Measurements from ENCODE around the gene ATP7B. TPM values are rescaled to one million over a fixed set of nuclear protein-coding genes. Genes with fewer than 3 reads are reported as not detected.

Gene ATP7B
- total and polyA plus RNA-seq, 2 experiments from 2014 or later = 2.2 to 12.8 TPM

DNA sequence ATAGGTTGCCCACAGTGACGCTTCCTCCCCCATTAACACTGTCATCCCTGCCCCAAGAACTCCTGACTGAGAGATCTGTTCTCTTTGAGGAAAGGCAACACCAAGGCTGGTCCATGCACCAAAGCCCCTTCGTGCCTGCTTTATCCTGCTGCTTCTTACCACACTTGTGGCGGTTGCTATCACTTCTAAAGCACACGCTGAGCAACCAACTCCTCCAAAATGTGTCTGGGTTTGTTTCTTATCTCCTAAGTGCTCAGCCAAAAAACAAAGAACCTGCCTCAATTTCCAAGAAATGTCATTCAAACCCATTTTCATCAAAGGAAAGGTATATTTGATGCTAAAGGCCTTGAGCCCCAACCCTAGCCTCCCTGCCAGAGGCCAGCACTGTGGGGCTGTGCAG, 14.6 kb downstream of the ATP7B start:
- no peak for TF ChIP-seq EZH2 (IDR thresholded peaks at IDR 0.05; ENCODE audit: low read depth, unreplicated experiment)
- TF ChIP-seq, protein P1, sequence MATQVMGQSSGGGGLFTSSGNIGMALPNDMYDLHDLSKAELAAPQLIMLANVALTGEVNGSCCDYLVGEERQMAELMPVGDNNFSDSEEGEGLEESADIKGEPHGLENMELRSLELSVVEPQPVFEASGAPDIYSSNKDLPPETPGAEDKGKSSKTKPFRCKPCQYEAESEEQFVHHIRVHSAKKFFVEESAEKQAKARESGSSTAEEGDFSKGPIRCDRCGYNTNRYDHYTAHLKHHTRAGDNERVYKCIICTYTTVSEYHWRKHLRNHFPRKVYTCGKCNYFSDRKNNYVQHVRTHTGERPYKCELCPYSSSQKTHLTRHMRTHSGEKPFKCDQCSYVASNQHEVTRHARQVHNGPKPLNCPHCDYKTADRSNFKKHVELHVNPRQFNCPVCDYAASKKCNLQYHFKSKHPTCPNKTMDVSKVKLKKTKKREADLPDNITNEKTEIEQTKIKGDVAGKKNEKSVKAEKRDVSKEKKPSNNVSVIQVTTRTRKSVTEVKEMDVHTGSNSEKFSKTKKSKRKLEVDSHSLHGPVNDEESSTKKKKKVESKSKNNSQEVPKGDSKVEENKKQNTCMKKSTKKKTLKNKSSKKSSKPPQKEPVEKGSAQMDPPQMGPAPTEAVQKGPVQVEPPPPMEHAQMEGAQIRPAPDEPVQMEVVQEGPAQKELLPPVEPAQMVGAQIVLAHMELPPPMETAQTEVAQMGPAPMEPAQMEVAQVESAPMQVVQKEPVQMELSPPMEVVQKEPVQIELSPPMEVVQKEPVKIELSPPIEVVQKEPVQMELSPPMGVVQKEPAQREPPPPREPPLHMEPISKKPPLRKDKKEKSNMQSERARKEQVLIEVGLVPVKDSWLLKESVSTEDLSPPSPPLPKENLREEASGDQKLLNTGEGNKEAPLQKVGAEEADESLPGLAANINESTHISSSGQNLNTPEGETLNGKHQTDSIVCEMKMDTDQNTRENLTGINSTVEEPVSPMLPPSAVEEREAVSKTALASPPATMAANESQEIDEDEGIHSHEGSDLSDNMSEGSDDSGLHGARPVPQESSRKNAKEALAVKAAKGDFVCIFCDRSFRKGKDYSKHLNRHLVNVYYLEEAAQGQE (IDR thresholded peaks at IDR 0.05; ENCODE audit: unreplicated experiment) = no peak
- TF ChIP-seq, protein P2, sequence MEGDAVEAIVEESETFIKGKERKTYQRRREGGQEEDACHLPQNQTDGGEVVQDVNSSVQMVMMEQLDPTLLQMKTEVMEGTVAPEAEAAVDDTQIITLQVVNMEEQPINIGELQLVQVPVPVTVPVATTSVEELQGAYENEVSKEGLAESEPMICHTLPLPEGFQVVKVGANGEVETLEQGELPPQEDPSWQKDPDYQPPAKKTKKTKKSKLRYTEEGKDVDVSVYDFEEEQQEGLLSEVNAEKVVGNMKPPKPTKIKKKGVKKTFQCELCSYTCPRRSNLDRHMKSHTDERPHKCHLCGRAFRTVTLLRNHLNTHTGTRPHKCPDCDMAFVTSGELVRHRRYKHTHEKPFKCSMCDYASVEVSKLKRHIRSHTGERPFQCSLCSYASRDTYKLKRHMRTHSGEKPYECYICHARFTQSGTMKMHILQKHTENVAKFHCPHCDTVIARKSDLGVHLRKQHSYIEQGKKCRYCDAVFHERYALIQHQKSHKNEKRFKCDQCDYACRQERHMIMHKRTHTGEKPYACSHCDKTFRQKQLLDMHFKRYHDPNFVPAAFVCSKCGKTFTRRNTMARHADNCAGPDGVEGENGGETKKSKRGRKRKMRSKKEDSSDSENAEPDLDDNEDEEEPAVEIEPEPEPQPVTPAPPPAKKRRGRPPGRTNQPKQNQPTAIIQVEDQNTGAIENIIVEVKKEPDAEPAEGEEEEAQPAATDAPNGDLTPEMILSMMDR (conservative IDR thresholded peaks at IDR 0.05; ENCODE audit: low read depth in 2 of 2) = no peak
- no peak for TF ChIP-seq POLR2AphosphoS5 (IDR thresholded peaks at IDR 0.05; ENCODE audit: low read depth)
- TF ChIP-seq, protein P3, sequence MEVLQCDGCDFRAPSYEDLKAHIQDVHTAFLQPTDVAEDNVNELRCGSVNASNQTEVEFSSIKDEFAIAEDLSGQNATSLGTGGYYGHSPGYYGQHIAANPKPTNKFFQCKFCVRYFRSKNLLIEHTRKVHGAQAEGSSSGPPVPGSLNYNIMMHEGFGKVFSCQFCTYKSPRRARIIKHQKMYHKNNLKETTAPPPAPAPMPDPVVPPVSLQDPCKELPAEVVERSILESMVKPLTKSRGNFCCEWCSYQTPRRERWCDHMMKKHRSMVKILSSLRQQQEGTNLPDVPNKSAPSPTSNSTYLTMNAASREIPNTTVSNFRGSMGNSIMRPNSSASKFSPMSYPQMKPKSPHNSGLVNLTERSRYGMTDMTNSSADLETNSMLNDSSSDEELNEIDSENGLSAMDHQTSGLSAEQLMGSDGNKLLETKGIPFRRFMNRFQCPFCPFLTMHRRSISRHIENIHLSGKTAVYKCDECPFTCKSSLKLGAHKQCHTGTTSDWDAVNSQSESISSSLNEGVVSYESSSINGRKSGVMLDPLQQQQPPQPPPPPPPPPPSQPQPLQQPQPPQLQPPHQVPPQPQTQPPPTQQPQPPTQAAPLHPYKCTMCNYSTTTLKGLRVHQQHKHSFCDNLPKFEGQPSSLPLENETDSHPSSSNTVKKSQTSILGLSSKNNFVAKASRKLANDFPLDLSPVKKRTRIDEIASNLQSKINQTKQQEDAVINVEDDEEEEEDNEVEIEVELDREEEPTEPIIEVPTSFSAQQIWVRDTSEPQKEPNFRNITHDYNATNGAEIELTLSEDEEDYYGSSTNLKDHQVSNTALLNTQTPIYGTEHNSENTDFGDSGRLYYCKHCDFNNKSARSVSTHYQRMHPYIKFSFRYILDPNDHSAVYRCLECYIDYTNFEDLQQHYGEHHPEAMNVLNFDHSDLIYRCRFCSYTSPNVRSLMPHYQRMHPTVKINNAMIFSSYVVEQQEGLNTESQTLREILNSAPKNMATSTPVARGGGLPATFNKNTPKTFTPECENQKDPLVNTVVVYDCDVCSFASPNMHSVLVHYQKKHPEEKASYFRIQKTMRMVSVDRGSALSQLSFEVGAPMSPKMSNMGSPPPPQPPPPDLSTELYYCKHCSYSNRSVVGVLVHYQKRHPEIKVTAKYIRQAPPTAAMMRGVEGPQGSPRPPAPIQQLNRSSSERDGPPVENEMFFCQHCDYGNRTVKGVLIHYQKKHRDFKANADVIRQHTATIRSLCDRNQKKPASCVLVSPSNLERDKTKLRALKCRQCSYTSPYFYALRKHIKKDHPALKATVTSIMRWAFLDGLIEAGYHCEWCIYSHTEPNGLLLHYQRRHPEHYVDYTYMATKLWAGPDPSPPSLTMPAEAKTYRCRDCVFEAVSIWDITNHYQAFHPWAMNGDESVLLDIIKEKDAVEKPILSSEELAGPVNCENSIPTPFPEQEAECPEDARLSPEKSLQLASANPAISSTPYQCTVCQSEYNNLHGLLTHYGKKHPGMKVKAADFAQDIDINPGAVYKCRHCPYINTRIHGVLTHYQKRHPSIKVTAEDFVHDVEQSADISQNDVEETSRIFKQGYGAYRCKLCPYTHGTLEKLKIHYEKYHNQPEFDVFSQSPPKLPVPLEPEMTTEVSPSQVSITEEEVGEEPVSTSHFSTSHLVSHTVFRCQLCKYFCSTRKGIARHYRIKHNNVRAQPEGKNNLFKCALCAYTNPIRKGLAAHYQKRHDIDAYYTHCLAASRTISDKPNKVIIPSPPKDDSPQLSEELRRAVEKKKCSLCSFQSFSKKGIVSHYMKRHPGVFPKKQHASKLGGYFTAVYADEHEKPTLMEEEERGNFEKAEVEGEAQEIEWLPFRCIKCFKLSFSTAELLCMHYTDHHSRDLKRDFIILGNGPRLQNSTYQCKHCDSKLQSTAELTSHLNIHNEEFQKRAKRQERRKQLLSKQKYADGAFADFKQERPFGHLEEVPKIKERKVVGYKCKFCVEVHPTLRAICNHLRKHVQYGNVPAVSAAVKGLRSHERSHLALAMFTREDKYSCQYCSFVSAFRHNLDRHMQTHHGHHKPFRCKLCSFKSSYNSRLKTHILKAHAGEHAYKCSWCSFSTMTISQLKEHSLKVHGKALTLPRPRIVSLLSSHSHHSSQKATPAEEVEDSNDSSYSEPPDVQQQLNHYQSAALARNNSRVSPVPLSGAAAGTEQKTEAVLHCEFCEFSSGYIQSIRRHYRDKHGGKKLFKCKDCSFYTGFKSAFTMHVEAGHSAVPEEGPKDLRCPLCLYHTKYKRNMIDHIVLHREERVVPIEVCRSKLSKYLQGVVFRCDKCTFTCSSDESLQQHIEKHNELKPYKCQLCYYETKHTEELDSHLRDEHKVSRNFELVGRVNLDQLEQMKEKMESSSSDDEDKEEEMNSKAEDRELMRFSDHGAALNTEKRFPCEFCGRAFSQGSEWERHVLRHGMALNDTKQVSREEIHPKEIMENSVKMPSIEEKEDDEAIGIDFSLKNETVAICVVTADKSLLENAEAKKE (CRISPR knock-in tag; IDR thresholded peaks at IDR 0.05) = no peak
- TF ChIP-seq, protein P4, sequence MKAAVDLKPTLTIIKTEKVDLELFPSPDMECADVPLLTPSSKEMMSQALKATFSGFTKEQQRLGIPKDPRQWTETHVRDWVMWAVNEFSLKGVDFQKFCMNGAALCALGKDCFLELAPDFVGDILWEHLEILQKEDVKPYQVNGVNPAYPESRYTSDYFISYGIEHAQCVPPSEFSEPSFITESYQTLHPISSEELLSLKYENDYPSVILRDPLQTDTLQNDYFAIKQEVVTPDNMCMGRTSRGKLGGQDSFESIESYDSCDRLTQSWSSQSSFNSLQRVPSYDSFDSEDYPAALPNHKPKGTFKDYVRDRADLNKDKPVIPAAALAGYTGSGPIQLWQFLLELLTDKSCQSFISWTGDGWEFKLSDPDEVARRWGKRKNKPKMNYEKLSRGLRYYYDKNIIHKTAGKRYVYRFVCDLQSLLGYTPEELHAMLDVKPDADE (IDR thresholded peaks at IDR 0.05) = no peak
- no peak for TF ChIP-seq EZH2phosphoT487 (IDR thresholded peaks at IDR 0.05; ENCODE audit: unreplicated experiment)
- no peak for TF ChIP-seq CREB1 (CRISPR knock-in tag; IDR thresholded peaks at IDR 0.05; ENCODE audit: low read depth)
- no peak for TF ChIP-seq JUNB (IDR thresholded peaks at IDR 0.05; ENCODE audit: unreplicated experiment)
- no peak for TF ChIP-seq NANOG (IDR thresholded peaks at IDR 0.05; ENCODE audit: borderline replicate concordance)
- no peak for TF ChIP-seq ZNF331 (CRISPR knock-in tag; IDR thresholded peaks at IDR 0.05; ENCODE audit: low read depth)
- TF ChIP-seq ZNF114 (CRISPR knock-in tag; IDR thresholded peaks at IDR 0.05) = no peak
- DNase-seq (ENCODE audit: low spot score) (no peak), ATAC-seq (no peak)
- Mint-ChIP-seq H3K4me3 (no peak overlapping the region), H3K27me3 (ENCODE audit: insufficient read depth, low read depth, poor library complexity) (peaks cover 17% of the 10 kb centered on the region), H3K9me3 (no peaks in the 10 kb centered on the region), H3K4me1 (peaks cover 49% of the 10 kb centered on the region), H3K36me3 (ENCODE audit: low read depth) (no peaks in the 10 kb centered on the region), H3K27ac (no peak overlapping the region)
- no peaks in the 10 kb centered on the region for H3K27me3 ChIP-seq (ENCODE audit: insufficient read depth)
- no peaks in the 10 kb centered on the region for H3K9me2 ChIP-seq (ENCODE audit: insufficient read depth)
- H3K4me3 ChIP-seq = no peak overlapping the region
- H4K20me1 ChIP-seq (replicated peaks; ENCODE audit: insufficient read depth) = no peaks in the 10 kb centered on the region
- H3K27ac ChIP-seq (ENCODE audit: low read depth) = no peak overlapping the region
- peaks cover 25% of the 10 kb centered on the region for H3K4me1 ChIP-seq (ENCODE audit: insufficient read depth)
- no peak overlapping the region for H2AFZ ChIP-seq
- H3F3A ChIP-seq (replicated peaks; ENCODE audit: low read depth) = no peaks in the 10 kb centered on the region
- no peaks in the 10 kb centered on the region for H3K79me2 ChIP-seq (replicated peaks; ENCODE audit: insufficient read depth)
- no peak overlapping the region for H3K4me2 ChIP-seq
- H3K36me3 ChIP-seq (ENCODE audit: insufficient read depth) = no peaks in the 10 kb centered on the region
